AML-193 (cell line): ENCODE data around the gene UBE2H.

Source experiments
- DNase-seq, 2 experiments: peaks; one replicate each; lab custom pipeline; 2025; lab: John Stamatoyannopoulos, UW

The UBE2H gene

GRCh38 chr7:129785685-129786514, 166.9 kb downstream of the UBE2H start:
- DNase-seq: no peak

GRCh38 chr7:129784783-129785684, 167.7 kb downstream of the UBE2H start:
- DNase-seq: no peak

GRCh38 chr7:129784437-129784782, 168.3 kb downstream of the UBE2H start:
- DNase-seq: no peak

DNA sequence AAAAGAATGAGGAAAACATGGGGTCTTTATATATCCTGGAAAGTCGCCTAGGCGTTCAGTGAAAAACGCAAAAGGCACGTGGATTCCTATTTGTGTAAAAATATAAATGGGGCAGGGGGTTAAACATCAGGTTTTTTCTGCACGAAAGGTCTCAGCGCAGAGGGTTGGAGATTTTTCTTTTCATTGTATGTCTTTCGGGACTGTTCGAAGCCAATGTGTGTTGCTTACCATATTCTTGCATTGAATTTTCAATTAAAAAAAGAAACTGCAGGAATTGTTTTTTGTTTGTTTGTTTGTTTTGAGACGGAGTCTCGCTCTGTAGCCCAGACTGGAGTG, 169.2 kb downstream of the UBE2H start:
- DNase-seq: no peak

GRCh38 chr7:129782818-129783583, 169.8 kb downstream of the UBE2H start:
- DNase-seq: no peak

DNA sequence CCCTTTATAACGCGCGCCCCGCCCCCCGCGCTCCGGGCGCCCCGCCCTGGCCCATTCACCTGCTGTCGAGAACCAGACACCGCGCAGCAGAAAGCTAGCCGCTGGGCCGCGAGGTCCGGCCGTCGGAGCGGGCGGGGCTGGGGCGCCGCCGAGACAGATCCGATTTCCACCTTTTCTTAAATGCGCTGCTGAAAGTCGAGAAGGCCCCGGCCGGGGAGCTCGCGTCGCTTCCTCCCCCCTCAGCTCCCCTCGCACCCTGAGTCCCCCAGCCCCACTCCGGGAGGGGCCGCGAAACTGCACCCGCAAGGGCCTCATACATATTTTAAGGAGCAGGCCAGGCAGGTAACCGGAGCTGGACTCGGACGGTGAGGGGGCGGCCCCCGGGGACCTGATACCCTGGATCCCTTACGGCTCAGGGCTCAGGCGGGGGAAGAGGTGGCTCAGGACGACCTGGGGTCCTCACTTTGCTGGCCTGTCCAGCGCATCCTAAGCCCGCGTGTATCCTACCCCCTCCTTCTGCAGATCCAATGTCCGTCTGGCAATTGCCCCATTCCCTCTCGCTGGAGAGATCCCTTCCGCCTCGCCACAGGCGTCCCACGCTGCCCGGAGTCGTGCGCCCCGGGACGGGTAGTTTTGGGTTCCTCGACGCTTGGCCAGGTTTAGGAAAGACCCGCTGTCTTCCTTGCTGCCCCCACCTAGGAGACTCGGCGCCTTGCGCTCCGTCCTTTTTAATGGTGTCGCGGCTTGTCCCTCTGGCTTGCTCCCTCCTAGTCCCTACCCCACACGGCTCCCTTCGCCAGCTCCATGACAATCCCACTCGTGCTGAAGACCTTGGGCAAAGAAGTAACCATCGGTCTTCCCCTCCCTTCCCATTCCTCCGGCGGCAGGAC, 170.6 kb downstream of the UBE2H start:
- DNase-seq: no peak

DNA sequence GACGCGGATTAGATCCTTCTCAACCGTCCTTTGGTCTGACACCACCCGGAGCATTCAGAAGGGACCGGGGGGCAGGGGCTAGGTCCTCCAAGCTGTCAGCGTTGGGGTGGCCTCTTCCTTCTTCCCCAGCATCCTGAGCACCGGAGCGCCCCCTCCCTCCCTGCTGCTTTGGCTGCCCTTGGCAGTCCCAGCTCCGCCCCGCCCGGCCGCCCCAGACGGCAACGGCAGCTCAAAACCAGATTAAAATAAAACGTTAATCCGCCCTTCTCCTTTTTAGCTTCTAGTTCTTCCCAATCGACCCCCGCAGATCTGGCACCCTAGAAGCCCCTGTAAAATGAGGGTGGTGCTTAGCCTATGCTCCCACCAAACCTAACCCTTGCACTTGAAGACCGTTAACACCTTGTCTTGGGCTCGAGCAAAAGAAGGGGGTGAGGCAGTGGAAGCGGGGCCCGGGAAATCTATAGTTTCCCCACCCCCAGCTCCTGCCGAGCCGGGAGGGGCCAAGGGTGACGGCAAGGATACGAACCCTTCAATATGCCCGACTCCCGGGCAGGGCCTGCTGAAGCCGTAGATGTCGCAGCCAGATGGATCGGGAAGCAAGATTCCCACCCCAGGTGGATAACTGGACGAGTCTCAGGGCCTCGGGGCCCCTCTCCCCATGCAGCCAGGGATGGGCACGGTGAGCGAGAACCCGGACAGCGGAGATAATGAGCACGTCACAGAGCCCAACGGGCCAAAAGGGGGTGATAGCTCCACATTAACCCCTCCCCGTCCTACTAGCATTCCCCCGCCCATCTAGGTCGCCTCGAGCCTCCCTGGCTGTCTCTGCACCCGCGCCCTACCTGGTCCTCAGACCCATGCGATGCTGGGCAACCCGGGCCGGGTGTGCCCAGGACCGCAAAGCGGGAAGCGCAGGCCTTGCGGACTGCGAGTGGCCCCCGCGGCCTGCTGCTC, 171.5 kb downstream of the UBE2H start:
- DNase-seq: no peak
